GM18951 (cell line): Measurements from ENCODE around the gene RTEL1.

Source experiments
- POLR2A ChIP-seq: IDR thresholded peaks from 4 replicates; pipeline ENCODE4 v1.6.1; 2011; ENCODE audit warnings: mild to moderate bottlenecking; ENCODE audit not compliant: insufficient read length, insufficient read depth; ENCODE audit errors: extremely low read depth
- in situ Hi-C: fragments of 300-500 bp; cut with MboI; formaldehyde crosslinking; loops from one replicate; pipeline ENCODE4 v1.12.0; 2022; ENCODE audit warnings: low sequenced_read_pairs, mixed read lengths, inconsistent platforms; ENCODE audit not compliant: unreplicated experiment

RTEL1 gene

DNA sequence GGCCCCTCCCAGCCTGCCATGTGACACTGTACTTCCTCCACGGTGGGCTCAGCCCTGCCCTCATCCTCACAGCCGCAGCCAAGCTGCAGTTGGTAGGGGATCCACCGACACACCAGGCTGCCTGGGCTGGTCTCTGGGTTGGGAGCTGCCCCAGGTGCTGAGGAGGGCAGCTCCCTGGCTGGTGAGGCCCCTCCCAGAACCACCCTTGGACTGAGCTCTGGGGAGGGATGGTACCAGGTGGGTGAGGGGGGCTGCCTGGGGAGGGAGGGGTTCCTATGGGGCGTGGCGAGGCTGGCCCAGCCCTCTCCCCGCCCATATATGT lies 38.2 kb downstream of the RTEL1 start:
- no peak for TF ChIP-seq POLR2A
- in situ Hi-C loops, result no loop called here

DNA sequence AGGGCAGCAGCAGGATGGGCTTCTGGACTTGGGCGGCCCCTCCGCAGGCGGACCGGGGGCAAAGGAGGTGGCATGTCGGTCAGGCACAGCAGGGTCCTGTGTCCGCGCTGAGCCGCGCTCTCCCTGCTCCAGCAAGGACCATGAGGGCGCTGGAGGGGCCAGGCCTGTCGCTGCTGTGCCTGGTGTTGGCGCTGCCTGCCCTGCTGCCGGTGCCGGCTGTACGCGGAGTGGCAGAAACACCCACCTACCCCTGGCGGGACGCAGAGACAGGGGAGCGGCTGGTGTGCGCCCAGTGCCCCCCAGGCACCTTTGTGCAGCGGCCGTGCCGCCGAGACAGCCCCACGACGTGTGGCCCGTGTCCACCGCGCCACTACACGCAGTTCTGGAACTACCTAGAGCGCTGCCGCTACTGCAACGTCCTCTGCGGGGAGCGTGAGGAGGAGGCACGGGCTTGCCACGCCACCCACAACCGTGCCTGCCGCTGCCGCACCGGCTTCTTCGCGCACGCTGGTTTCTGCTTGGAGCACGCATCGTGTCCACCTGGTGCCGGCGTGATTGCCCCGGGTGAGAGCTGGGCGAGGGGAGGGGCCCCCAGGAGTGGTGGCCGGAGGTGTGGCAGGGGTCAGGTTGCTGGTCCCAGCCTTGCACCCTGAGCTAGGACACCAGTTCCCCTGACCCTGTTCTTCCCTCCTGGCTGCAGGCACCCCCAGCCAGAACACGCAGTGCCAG lies 38.7 kb downstream of the RTEL1 start, which contains the start of gene TNFRSF6B:
Gene TNFRSF6B (plus strand): TSS at position 25 of the 729 bp plus-strand sequence. CDS start 116 bp downstream, at position 141.
- peak; percentile 3 for TF ChIP-seq POLR2A
- in situ Hi-C loops, result no loop called here

DNA sequence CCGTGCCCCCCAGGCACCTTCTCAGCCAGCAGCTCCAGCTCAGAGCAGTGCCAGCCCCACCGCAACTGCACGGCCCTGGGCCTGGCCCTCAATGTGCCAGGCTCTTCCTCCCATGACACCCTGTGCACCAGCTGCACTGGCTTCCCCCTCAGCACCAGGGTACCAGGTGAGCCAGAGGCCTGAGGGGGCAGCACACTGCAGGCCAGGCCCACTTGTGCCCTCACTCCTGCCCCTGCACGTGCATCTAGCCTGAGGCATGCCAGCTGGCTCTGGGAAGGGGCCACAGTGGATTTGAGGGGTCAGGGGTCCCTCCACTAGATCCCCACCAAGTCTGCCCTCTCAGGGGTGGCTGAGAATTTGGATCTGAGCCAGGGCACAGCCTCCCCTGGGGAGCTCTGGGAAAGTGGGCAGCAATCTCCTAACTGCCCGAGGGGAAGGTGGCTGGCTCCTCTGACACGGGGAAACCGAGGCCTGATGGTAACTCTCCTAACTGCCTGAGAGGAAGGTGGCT lies 39.3 kb downstream of the RTEL1 start:
- no peak for TF ChIP-seq POLR2A
- in situ Hi-C loops, result no loop called here

DNA sequence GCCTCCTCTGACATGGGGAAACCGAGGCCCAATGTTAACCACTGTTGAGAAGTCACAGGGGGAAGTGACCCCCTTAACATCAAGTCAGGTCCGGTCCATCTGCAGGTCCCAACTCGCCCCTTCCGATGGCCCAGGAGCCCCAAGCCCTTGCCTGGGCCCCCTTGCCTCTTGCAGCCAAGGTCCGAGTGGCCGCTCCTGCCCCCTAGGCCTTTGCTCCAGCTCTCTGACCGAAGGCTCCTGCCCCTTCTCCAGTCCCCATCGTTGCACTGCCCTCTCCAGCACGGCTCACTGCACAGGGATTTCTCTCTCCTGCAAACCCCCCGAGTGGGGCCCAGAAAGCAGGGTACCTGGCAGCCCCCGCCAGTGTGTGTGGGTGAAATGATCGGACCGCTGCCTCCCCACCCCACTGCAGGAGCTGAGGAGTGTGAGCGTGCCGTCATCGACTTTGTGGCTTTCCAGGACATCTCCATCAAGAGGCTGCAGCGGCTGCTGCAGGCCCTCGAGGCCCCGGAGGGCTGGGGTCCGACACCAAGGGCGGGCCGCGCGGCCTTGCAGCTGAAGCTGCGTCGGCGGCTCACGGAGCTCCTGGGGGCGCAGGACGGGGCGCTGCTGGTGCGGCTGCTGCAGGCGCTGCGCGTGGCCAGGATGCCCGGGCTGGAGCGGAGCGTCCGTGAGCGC lies 39.9 kb downstream of the RTEL1 start:
- no peak for TF ChIP-seq POLR2A
- in situ Hi-C loops, result no loop called here

DNA sequence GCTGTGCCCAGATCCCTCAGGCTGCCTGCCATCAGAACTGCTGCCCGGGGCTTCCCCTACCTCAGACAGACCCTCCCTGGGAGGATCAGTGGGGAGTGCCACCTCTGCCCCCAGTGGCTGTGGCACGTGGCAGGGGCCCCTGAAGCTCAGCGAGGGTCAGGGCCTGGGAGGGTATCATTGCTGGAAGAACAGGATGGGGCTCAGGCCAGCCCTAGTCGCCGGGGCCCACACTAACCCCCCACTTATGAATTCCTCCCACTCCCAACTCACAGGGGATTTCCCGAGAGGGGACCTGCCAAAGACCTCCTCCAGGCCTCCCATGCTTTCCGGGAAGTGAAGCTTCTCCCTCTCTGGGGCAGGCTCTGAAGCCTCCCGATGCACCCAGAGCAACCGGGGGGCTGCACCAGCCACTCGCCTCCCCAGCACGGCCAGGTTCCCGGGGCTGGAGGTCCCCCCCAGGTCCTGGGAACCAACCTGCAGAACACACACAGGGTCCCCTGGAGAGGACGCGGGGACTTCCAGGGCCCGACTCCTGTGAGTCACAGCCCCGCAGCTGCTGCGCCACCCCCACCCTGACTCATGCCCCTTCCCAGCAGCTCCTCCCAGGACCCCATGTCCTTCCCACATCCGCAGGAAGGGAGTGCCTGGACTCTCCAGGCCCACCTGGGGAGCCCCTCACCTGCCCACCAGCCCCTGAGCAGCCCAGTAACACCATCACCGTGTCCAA lies 40.8 kb downstream of the RTEL1 start:
- no peak for TF ChIP-seq POLR2A

DNA sequence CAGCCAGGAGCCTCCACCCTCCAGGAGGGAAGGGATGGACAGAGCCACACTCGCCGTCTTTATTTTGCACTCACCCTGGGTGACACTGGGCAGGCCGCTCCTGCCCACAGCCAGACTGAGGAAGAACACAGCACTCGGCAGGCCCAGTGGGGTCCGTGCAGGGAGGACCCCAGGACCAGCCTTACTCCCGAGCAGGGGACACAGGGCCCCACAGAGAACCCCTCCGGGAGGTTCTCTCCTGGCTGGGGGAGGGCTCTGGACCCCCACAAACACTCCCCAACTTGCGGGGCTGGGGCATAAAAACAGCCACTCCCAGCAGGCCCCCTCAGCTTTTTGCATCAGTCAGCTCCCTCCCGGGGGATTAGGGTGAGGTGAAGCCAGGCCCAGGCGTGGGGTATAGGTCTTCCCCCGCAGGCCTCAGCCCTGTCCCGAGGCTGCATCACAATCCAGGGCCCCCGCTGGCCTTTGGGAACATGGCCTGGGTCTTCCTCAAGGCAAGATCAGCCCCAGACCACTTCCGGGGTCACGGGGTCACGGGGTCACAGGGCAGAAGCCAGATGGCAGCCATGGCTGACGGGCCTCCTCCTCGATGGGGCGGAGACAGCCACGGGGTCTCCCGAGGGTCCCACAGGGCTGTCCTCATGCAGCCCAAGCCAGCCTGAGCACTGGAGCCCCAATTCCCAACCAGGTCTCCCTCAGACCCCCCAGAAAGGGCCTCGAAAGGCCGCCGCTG lies 41.5 kb downstream of the RTEL1 start:
- peak; percentile 11 for TF ChIP-seq POLR2A
- in situ Hi-C loops, result no loop called here

More for the DNA sequence above, 40.8 kb downstream of the RTEL1 start:
- in situ Hi-C loops, result no loop called here

DNA sequence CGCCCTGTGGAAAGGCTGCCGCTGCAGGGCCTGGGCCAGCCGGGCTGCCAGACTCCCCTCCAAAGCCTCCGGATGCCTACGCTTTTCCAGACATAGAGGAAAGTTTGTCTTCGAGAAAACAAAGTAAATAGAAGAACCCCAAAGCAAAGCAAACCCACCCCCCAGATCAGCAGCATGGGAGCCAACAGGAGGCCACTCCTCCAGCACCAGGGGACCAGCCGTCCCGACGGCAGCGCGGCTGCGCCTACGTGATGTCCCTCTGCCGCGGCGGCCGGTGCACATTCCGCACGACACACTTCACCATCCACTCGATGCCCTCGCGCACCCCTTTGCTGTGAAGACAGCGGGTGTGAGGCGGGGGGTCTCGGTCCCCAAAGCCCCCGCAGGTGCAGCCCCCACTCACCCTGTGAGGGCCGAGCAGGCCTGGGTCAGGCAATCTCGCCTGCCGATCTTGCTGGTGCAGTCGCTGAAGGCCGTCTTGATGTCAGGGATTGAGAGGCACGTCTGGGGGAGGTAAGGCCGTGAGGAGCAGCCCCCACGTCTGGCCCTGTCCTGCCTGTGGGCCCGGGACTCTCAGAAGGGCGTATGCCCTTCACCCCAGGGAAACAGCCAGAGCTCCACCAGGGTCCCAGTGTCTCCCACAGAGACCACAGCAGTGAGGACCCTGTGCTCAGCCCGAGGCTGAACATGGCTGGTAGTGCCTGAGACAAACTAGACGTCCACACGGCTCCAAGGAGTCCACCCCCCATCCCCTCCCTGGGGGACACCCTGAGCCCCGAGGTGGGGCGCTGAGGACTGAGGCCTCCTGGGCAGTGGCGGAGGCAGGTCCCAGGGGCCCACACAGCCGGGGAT lies 42.3 kb downstream of the RTEL1 start:
- TF ChIP-seq POLR2A, result no peak
- in situ Hi-C loops, result no loop called here

DNA sequence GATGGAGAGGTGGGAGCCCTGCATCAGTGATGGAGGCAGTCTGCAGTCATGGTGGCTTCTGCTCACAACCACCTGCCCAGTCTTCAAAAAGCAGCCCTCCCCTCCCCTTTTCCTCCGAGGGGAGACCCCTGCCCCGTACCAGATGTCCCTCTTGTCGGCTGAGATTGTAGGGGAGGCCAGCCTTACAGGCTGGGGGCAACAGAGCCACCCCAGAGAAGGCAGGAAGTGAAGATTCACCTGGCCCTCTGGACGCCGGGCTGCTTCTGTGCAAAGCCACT lies 42.9 kb downstream of the RTEL1 start:
- in situ Hi-C loops, result no loop called here
- TF ChIP-seq POLR2A, result no peak

DNA sequence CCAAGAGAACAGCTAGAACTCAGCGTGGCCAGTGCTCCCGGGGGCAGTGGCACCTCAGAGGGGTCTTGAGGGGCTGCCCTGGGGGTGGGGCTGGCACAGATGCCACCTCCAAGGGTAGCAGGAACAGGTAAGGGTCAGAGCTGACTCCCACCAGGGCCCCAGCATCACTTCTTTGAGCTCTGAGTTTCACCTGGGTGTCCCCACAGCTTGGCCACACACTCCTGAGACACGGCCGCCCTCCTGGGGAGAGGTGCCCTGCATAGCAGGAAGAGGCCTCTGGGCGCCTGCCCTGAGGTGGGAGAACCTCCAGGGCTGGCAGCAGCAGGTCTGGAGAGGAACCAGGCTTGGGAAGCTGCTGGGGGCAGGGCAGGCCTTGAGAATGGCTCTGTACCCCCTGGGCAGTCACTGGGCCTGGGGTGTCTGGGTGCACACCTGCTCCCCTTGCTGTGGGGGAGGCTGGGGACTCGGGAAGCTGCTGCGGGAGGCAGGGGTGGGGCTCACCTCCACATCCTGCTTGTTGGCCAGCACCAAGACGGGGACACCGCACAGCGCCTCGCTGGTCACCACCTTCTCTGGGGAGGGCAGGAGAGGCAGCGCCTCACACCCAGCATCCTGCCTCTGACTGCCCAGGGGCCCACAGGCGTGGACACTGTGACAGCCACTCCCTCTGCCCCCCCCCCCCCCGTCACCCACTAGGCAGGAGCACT lies 43.4 kb downstream of the RTEL1 start:
- TF ChIP-seq POLR2A, result no peak
- in situ Hi-C loops, result no loop called here

DNA sequence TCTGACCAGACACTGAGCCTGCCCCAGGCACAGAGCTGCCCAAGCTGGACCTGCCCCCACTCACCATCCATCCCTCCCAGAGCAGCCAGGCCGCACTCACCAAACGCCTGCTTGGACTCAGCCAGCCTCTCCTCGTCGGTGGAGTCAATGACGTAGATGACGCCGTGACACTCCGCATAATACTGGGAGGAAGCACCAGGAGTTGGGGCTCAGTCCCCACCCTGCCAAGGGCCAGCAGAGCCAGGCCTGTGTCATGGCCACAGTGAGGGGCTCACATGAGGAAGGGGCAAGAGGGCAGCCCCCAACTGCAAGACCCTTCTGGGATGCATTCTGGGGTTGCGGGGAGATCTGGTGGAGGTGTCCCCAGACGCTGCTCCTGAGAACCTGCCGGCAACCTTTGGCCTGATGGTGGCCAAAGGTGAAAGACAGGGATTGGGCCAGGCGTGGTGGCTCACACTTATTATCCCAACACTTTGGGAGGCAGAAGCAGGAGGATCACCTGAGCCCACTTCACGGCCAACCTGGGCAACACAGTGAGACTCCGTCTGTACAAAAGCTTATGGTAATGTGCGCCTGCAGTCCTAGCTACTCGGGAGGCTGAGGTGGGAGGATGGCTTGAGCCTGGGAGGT lies 44.0 kb downstream of the RTEL1 start:
- in situ Hi-C loops, result no loop called here
- no peak for TF ChIP-seq POLR2A

DNA sequence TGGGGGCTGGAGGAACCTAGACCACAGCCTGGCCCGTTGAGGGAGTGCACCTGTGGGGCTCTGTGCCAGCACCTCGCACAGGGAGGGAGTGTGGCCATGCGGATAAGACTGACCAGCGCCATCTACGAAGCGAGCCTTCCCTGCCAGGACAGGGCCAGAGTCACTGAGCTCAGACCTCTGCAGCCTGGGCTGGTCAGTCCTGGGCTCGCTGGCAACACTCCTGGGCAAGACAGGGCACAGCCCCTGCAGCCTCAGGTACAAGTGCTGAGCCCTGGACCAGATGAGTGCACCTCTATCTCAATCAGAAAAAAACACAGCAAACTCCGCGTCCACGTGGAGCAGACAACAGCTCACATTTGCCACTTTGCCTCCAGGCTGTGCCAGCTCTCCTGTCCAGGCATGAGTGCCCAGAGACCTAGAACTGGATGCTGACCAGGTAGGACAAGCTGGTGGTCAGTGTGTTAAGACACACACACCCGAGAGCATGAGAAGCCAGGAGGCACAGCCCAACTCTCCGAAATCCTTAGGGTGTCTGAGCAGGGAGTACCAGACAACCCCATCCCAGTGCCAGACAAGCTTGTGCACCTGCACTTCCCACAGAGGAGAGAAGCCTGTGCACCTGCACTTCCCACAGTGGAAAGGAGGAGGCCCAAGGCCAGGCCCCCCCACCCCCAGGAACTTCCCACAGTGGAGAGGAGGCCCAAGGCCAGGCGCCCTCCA lies 44.8 kb downstream of the RTEL1 start:
- in situ Hi-C loops, result no loop called here
- peak; percentile 7 for TF ChIP-seq POLR2A

DNA sequence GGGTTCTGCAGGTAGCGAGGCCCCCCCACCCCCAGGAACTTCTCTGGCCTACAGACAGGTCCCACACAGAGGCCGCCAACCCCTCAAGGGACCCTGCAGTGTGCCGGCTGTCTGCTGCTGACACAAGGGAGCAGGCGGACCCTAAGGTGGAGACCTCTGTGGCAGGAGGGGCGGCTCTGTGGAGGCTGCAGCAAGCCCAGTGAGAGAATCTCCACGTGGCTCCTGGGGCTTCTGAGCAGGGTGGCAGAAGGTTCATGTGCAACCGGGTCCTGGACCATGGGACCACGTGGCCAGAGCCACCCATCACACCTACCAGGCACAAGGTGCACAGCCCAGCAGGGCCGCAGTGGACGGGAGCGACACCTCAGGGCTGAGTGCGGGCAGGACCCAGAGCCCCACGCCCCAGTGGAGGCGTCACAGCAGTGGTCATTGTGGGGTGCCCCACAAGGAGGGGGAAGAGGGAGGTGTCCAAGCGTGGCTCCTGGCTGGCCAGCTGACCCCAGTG lies 45.4 kb downstream of the RTEL1 start:
- in situ Hi-C loops, result no loop called here
- no peak for TF ChIP-seq POLR2A
